HG03045 (cell line): ENCODE results near the gene PREX1.

ENCODE experiments used
- ATAC-seq: cut with Tn5 transposase; IDR thresholded peaks from one replicate; pipeline ENCODE4 v1.9.1; 2021; ENCODE audit warnings: mild to moderate bottlenecking, moderate library complexity; ENCODE audit not compliant: unreplicated experiment

Gene PREX1

DNA sequence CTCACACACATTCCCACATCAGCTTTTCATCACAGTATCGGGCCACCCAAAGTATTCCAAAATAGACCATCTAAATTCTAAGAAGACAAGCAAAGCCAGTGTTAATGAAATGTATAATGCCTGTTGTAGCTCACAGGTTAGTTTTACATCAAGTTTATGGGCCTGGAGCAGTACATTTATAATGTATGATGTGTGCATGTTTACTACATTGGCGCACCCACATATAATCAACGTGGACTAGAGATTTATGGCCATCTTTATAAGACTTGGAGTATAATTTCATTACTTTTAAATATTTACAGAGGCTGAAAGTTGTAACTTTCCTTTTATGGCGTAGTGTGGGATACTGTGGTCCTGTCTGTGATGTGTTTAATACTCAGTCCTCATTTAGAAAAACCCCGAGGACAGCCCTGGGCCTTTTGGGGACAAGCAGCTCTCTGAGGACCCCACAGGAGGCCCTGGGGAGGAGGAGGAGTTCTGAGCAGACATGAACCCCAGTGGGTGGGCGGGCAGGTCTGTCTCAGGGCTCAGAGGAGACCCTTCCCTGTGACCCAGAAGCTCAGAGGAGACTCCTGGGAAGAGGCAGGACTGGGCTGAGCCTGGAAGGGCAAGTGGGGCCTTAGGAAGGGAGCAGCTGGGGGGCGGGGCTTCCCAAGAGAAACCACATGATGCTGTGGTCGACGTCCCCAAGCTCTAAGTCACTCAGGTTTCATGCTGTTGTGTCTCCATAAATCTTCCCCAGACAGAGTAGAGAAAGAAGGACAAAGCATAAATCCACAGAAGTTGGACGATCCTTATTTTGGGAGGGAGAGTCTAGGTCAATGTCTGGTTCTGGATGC, 232.1 kb downstream of the PREX1 start:
- no peak for ATAC-seq

- ATAC-seq, result no peak
Measured at GRCh38 chr20:48594533-48594932, 233.3 kb downstream of the PREX1 start.

DNA sequence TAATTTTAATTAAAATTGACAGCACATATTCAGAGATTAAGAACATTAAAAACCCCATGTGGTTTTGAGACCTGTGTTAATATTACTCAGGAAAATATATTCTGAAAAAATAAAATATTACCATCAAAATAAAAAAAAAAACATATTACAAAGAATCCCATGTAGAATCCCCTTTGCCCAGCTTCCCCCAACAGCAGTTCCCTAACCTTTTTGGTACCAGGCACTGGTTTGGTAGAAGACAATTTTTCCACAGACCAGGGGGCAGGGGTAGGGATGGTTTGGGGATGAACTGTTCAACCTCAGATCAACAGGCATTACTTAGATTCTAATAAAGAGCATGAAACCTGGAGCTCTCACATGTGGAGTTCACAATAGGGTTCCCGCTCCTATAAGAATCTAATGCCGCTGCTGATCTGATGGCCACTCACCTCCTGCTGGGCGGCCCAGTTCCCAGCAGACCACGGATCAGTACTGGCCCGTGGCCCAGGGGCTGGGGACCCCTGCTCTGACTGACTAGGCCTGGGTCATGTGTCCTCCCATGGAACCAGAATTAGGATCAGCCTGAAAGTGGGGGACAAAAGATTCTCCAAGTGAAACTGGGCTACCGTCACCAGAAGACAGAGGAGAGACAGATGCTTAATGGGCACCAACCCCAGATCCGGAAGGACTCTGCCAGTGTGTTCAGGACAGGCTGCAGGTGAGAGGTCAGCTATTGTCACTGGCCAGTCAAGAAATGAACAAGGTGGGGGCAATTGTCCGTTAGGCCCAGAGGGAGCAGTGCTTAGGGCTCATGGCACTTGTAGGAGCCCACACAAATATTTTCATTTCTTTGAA, 235.5 kb downstream of the PREX1 start:
- no peak for ATAC-seq

DNA sequence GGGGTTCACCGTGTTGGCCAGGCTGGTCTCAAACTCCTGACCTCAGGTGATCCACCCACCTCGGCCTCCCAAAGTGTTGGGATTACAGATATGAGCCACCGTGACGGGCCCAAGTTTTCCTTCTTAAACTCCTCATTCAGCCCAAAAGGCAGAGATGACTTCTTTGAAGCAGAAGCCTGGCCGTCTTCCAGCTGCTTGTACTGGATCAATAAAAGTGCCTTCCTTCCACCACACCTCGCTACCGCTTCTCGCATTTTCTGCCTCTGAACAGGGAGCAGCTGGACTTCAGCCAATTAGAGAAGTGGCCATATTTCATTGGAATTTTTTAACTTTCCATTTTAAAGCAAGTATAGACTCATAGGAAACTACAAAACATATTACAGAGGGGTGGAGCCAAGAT, 241.1 kb downstream of the PREX1 start:
- no peak for ATAC-seq

DNA sequence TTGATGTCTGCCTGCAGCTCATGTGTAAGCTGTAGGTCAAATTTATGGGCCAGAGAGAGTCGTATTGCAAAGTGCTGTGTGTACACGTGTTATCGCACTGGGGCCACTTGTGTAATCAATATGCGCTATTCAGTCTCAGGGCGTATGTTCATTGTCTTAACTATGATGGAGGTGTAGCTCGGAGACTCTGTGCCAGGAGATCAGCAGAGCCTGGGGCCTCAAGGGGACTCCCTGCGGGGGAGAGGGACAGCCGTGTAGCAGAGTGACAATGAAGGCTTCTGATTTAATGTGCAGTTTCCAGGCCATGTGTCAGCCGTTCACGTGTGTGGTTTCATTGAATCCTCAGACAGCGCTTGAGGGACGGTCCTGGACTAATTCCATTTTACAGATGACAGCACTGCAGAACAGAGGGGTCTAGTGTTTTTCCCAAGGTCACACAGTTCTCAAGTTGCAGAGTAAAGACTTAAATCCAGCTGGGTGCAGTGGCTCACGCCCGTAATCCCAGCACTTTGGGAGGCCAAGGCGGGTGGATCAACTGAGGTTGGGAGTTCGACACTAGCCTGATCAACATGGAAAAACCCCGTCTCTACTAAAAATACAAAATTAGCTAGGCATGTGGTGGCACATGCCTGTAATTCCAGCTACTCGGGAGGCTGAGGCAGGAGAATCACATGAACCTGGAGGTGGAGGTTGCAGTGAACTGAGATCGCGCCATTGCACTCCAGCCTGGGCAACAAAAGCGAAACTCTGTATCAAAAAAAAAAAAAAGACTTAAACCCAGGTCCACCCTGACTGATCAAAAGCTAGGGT, 242.5 kb downstream of the PREX1 start:
- no peak for ATAC-seq

DNA sequence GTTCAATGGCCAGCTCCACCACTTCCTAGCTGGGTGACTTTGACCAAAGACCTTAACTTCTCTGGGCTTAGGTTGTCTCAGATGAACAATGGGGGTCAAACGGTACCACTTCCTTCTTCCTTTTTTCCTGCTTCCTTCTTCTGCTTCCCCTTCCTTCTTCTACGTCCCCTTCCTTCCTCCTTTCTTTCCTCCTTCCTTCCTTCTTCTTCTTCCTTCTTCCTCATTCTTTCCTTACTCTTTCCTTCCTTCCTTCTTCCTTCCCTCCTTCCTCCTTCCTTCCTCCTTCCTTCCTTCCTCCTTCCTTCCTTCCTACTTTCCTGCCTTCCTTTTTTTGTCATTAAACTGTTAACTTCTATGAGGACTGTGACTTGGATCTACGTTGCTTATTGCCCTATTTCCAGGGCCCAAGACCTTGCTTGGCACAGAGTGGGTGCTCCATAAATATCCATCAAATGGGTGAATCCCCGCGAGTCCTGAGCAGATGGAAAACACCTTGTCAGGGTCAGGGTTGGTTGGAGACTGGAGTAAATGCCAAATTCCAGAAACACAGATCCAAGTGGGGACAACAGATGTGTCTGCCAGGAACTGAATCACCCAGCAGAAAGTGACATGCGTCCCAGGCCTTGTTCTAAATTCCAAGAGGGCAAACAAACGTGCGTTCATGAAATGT, 243.3 kb downstream of the PREX1 start:
- no peak for ATAC-seq

GRCh38 chr20:48583801-48584200, 244.0 kb downstream of the PREX1 start:
- no peak for ATAC-seq

DNA sequence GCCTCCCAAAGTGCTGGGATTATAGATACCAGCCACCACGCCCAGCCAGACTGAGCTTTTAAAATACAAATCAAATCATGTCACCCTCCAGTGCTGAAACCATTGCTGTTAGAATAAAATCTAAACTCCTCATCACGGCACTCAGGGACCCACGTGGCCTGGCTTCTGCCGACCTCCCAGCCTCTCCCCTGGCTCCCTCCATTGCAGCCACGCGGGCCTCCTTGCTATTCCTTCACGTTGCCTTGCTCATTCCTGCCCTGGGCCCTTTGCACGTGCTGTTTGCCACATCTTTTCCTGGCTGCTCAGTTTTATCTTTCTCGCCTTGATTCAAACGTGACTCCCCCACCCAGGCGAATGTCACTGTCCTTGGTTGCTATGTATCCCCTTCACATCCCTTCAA, 244.6 kb downstream of the PREX1 start:
- ATAC-seq, result no peak

DNA sequence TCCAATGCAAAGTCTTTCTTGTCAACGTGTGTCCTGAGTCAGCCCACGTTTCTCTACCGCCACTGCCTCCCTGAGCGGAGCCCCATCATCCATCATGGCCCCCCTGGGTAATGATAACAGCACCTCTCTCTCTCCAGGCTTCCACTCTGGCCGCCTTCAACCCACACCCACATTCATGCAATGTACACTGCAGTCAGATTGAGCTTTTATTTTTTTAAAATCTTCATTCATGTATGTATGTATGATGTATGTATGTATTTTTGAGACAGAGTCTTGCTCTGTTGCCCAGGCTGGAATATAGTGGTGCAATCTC, 245.2 kb downstream of the PREX1 start:
- no peak for ATAC-seq

DNA sequence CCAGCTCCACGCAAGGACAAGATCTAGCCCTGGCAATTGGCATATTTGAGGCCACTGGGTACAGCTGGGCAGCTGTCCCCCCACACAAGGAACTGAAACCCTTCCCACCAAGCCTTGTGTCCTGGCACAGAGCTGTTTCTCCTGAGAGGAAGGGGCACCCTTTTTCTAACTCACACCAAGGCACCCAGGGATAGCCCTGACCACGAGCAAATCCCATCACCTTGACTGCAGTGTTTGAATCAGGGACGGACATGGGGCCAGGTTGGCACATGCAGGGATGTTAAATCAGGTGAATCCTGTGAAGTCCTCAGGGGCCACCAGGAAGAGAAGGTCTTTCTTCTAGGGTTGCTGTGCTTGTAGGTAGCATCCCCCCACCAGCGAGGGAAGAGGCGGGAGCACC, 246.6 kb downstream of the PREX1 start:
- ATAC-seq, result no peak

- no peak for ATAC-seq
Measured at GRCh38 chr20:48578397-48579098, 249.3 kb downstream of the PREX1 start.

DNA sequence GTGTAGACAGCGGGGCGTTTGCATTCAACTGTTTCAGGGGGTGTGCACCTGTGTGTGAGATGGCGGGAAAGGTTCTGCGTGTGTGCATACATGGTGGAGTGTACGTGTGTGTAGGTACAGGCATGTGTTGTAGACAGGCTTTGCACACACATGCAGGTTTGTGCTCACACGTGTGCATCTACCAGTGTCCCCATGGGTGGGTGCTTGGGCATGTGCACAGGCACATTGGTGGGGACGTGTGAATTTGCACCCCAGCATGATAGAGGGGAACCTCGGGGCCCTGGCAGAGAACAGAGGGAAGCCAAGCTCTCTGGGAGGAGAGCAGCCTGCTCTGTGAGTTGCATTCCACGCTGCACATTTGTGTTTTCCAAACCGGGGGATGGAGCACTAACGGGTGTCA, 250.2 kb downstream of the PREX1 start:
- ATAC-seq, result no peak

GRCh38 chr20:48574383-48574782, 253.4 kb downstream of the PREX1 start:
- ATAC-seq, result no peak
